Embryonic facial prominence (tissue), 1 donor: Measurements from ENCODE around the gene FHIP2A.
"Not testable (repeated sequence)": the region's sequence is repeated elsewhere in the genome, so short reads cannot be mapped to it uniquely, and the experiment has no call there.

Source experiments
- DNase-seq: peaks from one replicate; pipeline ENCODE4 v3.0.0-alpha.2; 2016; ENCODE audit errors: extremely low spot score

The FHIP2A gene

GRCh38 chr10:114821293-114821914, at the start of gene FHIP2A:
FHIP2A (plus strand) TSS chr10:114821780; CDS start chr10:114822079, 299 bp downstream.
- DNase-seq, result no peak

GRCh38 chr10:114772496-114773196, 48.9 kb upstream of the FHIP2A start:
- DNase-seq, result no peak

GRCh38 chr10:114773197-114773532, 48.4 kb upstream of the FHIP2A start:
- no peak for DNase-seq

GRCh38 chr10:114775082-114775481, 46.5 kb upstream of the FHIP2A start:
- not testable (repeated sequence) for DNase-seq

GRCh38 chr10:114777415-114777814, 44.2 kb upstream of the FHIP2A start:
- no peak for DNase-seq

GRCh38 chr10:114779803-114780576, 41.6 kb upstream of the FHIP2A start:
- no peak for DNase-seq

- DNase-seq, result no peak
These were observed 40.9 kb upstream of the FHIP2A start for GRCh38 chr10:114780577-114781184.

- DNase-seq, result no peak
These were observed 38.9 kb upstream of the FHIP2A start for GRCh38 chr10:114782666-114783065.

GRCh38 chr10:114783686-114784085, 37.9 kb upstream of the FHIP2A start:
- DNase-seq, result no peak

GRCh38 chr10:114786492-114786891, 35.1 kb upstream of the FHIP2A start:
- DNase-seq, result not testable (repeated sequence)

- DNase-seq, result not testable (repeated sequence)
These were observed 34.4 kb upstream of the FHIP2A start for GRCh38 chr10:114787131-114787530.

GRCh38 chr10:114791768-114792167, 29.8 kb upstream of the FHIP2A start:
- DNase-seq, result no peak

- no peak for DNase-seq
These were observed 26.5 kb upstream of the FHIP2A start for GRCh38 chr10:114795039-114795438.

GRCh38 chr10:114800361-114800760, 21.2 kb upstream of the FHIP2A start:
- no peak for DNase-seq

GRCh38 chr10:114801411-114801813, 20.2 kb upstream of the FHIP2A start:
- DNase-seq, result no peak

- DNase-seq, result no peak
These were observed 19.4 kb upstream of the FHIP2A start for GRCh38 chr10:114802177-114802576.

- no peak for DNase-seq
These were observed 14.8 kb upstream of the FHIP2A start for GRCh38 chr10:114806562-114807391.

- DNase-seq, result no peak
These were observed 12.6 kb upstream of the FHIP2A start for GRCh38 chr10:114808982-114809381.

GRCh38 chr10:114810926-114811325, 10.7 kb upstream of the FHIP2A start:
- DNase-seq, result no peak

- DNase-seq, result no peak
These were observed 9.7 kb upstream of the FHIP2A start for GRCh38 chr10:114811862-114812261.

- DNase-seq, result no peak
These were observed 5.8 kb upstream of the FHIP2A start for GRCh38 chr10:114815791-114816190.
